PC-9 (cell line): ENCODE results near the gene CDPF1.

Experiments
- EZH2 ChIP-seq: fragments of 200-600 bp; sonication (generic); IDR thresholded peaks from 2 replicates; pipeline ENCODE4 v1.8.0; 2017; ENCODE audit warnings: antibody characterized with exemption, low read depth
- TF ChIP-seq, protein P1 (sequence below): fragments of 200-600 bp; sonication (generic); conservative IDR thresholded peaks from 2 replicates; pipeline ENCODE4 v1.6.1; 2017; ENCODE audit warnings: mixed run types, antibody characterized with exemption, mild to moderate bottlenecking, moderate library complexity

- TF ChIP-seq EZH2 = no peak
- TF ChIP-seq, protein P1, sequence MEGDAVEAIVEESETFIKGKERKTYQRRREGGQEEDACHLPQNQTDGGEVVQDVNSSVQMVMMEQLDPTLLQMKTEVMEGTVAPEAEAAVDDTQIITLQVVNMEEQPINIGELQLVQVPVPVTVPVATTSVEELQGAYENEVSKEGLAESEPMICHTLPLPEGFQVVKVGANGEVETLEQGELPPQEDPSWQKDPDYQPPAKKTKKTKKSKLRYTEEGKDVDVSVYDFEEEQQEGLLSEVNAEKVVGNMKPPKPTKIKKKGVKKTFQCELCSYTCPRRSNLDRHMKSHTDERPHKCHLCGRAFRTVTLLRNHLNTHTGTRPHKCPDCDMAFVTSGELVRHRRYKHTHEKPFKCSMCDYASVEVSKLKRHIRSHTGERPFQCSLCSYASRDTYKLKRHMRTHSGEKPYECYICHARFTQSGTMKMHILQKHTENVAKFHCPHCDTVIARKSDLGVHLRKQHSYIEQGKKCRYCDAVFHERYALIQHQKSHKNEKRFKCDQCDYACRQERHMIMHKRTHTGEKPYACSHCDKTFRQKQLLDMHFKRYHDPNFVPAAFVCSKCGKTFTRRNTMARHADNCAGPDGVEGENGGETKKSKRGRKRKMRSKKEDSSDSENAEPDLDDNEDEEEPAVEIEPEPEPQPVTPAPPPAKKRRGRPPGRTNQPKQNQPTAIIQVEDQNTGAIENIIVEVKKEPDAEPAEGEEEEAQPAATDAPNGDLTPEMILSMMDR = no peak
Observed at GRCh38 chr22:46212195-46212594, 37.9 kb downstream of the CDPF1 start.
